Astrocyte (in vitro differentiated cells and primary cell): Measurements from ENCODE around the gene MAPK8IP1. TPM values are rescaled to one million over a fixed set of nuclear protein-coding genes. Genes with fewer than 3 reads are reported as not detected.

Experiments
- DNase-seq: peaks from one replicate; pipeline ENCODE4 v3.0.0-alpha.2; 2010; ENCODE audit warnings: low read depth
- FAIRE-seq: peaks from 2 replicates; lab custom pipeline; 2011; peaks lifted over from hg19 to GRCh38; lab: Jason Lieb, UNC
- H2AFZ ChIP-seq: 2 replicates; pipeline ENCODE4 v1.6.0; 2012; ENCODE audit warnings: low read depth, low read length, inconsistent platforms
- H3K27ac ChIP-seq: 2 replicates; pipeline ENCODE4 v1.5.1; 2011; ENCODE audit warnings: low read depth, low read length, inconsistent platforms
- H3K27me3 ChIP-seq: 2 replicates; pipeline ENCODE4 v1.6.0; 2011; ENCODE audit warnings: low read length, inconsistent platforms; ENCODE audit not compliant: insufficient read depth
- H3K36me3 ChIP-seq: 2 replicates; pipeline ENCODE4 v1.5.1; 2011; ENCODE audit warnings: low read length, inconsistent platforms; ENCODE audit not compliant: insufficient read depth
- H3K4me1 ChIP-seq: 2 replicates; pipeline ENCODE4 v1.5.1; 2011; ENCODE audit warnings: low read length, inconsistent platforms; ENCODE audit not compliant: insufficient read depth
- H3K4me2 ChIP-seq: 2 replicates; pipeline ENCODE4 v1.6.0; 2012; ENCODE audit warnings: low read length, inconsistent platforms
- H3K4me3 ChIP-seq: 2 replicates; pipeline ENCODE4 v1.5.1; 2011; ENCODE audit warnings: low read depth, mild to moderate bottlenecking, low read length, inconsistent platforms; ENCODE audit not compliant: insufficient read depth
- H3K79me2 ChIP-seq: 2 replicates; pipeline ENCODE4 v1.6.0; 2012; ENCODE audit warnings: mild to moderate bottlenecking, low read length, inconsistent platforms; ENCODE audit not compliant: insufficient read depth
- H3K9ac ChIP-seq: 2 replicates; pipeline ENCODE4 v1.6.0; 2012; ENCODE audit warnings: mild to moderate bottlenecking, low read length, inconsistent platforms
- H3K9me3 ChIP-seq: 2 replicates; pipeline ENCODE4 v1.5.1; 2012; ENCODE audit warnings: low read depth, mild to moderate bottlenecking, low read length, inconsistent platforms; ENCODE audit not compliant: insufficient read depth
- H4K20me1 ChIP-seq: 2 replicates; pipeline ENCODE4 v1.6.0; 2012; ENCODE audit warnings: low read length, inconsistent platforms; ENCODE audit not compliant: insufficient read depth
- H3K27ac Mint-ChIP-seq: one replicate; pipeline ENCODE4 v1.8.0; 2021; ENCODE audit warnings: mild to moderate bottlenecking, mixed read lengths; ENCODE audit not compliant: unreplicated experiment
- H3K27me3 Mint-ChIP-seq: one replicate; pipeline ENCODE4 v1.8.0; 2021; ENCODE audit warnings: low read depth, mixed read lengths; ENCODE audit not compliant: unreplicated experiment
- H3K36me3 Mint-ChIP-seq: one replicate; pipeline ENCODE4 v1.8.0; 2021; ENCODE audit warnings: low read depth, mixed read lengths; ENCODE audit not compliant: unreplicated experiment
- H3K4me1 Mint-ChIP-seq: one replicate; pipeline ENCODE4 v1.8.0; 2021; ENCODE audit warnings: low read depth, mixed read lengths; ENCODE audit not compliant: unreplicated experiment
- H3K4me3 Mint-ChIP-seq: one replicate; pipeline ENCODE4 v1.8.0; 2021; ENCODE audit warnings: mild to moderate bottlenecking, moderate library complexity, mixed read lengths; ENCODE audit not compliant: unreplicated experiment
- H3K9me3 Mint-ChIP-seq: one replicate; pipeline ENCODE4 v1.8.0; 2021; ENCODE audit warnings: mild to moderate bottlenecking, mixed read lengths; ENCODE audit not compliant: unreplicated experiment
- EZH2 ChIP-seq: IDR thresholded peaks from 2 replicates; pipeline ENCODE4 v1.6.1; 2012; ENCODE audit warnings: mild to moderate bottlenecking, low read length, inconsistent platforms; ENCODE audit not compliant: insufficient read depth
- total RNA-seq: library from RNA; stranded (reverse); gene quantifications from 2 replicates; pipeline ENCODE4 v1.2.1, GENCODE V29; 2021
- TF ChIP-seq, protein P1 (sequence below): IDR thresholded peaks from 2 replicates; pipeline ENCODE4 v1.5.1; 2011; ENCODE audit warnings: low read depth, mild to moderate bottlenecking, inconsistent platforms, low read length, moderate library complexity; ENCODE audit not compliant: insufficient read depth

The MAPK8IP1 gene
- total RNA-seq, 1 donor from 2014 or later: 14.7 TPM

- Histone ChIP-seq H4K20me1 (no peaks in the 10 kb centered on the region), H3K4me3 (no peak overlapping the region)
These were observed 36.3 kb downstream of the MAPK8IP1 start for GRCh38 chr11:45921561-45922424.

GRCh38 chr11:45922425-45923082 lies 37.1 kb downstream of the MAPK8IP1 start, which contains the start of gene LARGE2:
TSS of gene LARGE2 (plus strand) at chr11:45922656. CDS start at chr11:45922883, 227 bp downstream.
- no peak for FAIRE-seq
- H3K9me3 ChIP-seq: no peaks in the 10 kb centered on the region
- no peaks in the 10 kb centered on the region for H3K4me1 ChIP-seq
- peak within 1 kb of the TSS; percentile 26 for H3K4me2 ChIP-seq
- no peak within 1 kb of the TSS for H3K27ac ChIP-seq
- no peaks in the 10 kb centered on the region for H4K20me1 ChIP-seq
- peaks cover 30% of the 10 kb centered on the region for H3K27me3 ChIP-seq
- peaks cover 31% of the 10 kb centered on the region for H3K27me3 Mint-ChIP-seq
- no peak within 1 kb of the TSS for H3K9ac ChIP-seq
- peaks cover 3% of the 10 kb centered on the region for H3K9me3 Mint-ChIP-seq
- no peak within 1 kb of the TSS for H3K4me3 Mint-ChIP-seq
- TF ChIP-seq EZH2: peak; percentile 99
- TF ChIP-seq, protein P1, sequence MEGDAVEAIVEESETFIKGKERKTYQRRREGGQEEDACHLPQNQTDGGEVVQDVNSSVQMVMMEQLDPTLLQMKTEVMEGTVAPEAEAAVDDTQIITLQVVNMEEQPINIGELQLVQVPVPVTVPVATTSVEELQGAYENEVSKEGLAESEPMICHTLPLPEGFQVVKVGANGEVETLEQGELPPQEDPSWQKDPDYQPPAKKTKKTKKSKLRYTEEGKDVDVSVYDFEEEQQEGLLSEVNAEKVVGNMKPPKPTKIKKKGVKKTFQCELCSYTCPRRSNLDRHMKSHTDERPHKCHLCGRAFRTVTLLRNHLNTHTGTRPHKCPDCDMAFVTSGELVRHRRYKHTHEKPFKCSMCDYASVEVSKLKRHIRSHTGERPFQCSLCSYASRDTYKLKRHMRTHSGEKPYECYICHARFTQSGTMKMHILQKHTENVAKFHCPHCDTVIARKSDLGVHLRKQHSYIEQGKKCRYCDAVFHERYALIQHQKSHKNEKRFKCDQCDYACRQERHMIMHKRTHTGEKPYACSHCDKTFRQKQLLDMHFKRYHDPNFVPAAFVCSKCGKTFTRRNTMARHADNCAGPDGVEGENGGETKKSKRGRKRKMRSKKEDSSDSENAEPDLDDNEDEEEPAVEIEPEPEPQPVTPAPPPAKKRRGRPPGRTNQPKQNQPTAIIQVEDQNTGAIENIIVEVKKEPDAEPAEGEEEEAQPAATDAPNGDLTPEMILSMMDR: no peak
- no peak for DNase-seq
- no peaks in the 10 kb centered on the region for H3K4me1 Mint-ChIP-seq
- no peaks in the 10 kb centered on the region for H3K36me3 Mint-ChIP-seq
- H3K27ac Mint-ChIP-seq: peak within 1 kb of the TSS; percentile 48
- H2AFZ ChIP-seq: no peak within 1 kb of the TSS
- H3K36me3 ChIP-seq: no peaks in the 10 kb centered on the region
- no peak within 1 kb of the TSS for H3K4me3 ChIP-seq
- H3K79me2 ChIP-seq: peaks cover 1% of the 10 kb centered on the region

More at GRCh38 chr11:45921561-45922424, 36.3 kb downstream of the MAPK8IP1 start:
- FAIRE-seq (no peak), DNase-seq (no peak)
- H3K9ac ChIP-seq: no peak overlapping the region
- H3K4me1 Mint-ChIP-seq: peaks cover 3% of the 10 kb centered on the region
- peaks cover 30% of the 10 kb centered on the region for H3K27me3 ChIP-seq
- no peaks in the 10 kb centered on the region for H3K36me3 Mint-ChIP-seq
- no peak overlapping the region for H3K27ac ChIP-seq
- H3K9me3 Mint-ChIP-seq: peaks cover 3% of the 10 kb centered on the region
- no peak overlapping the region for H2AFZ ChIP-seq
- peaks cover 5% of the 10 kb centered on the region for H3K4me1 ChIP-seq
- TF ChIP-seq EZH2: no peak
- TF ChIP-seq, protein P1: no peak
- no peaks in the 10 kb centered on the region for H3K36me3 ChIP-seq
- peak overlapping the region; percentile 26 for H3K4me2 ChIP-seq
- peak overlapping the region; percentile 48 for H3K27ac Mint-ChIP-seq
- peaks cover 9% of the 10 kb centered on the region for H3K79me2 ChIP-seq
- peaks cover 31% of the 10 kb centered on the region for H3K27me3 Mint-ChIP-seq
- H3K4me3 Mint-ChIP-seq: no peak overlapping the region
- no peaks in the 10 kb centered on the region for H3K9me3 ChIP-seq
